Measurements from ENCODE around the gene TLR4.

GRCh38 chr9:117747386-117747970 lies 43.3 kb downstream of the TLR4 start:
- TF ChIP-seq SREBF2 (IDR thresholded peaks at IDR 0.05; ENCODE audit: low read length), result no peak
- TF ChIP-seq SPI1 (IDR thresholded peaks at IDR 0.05; ENCODE audit: borderline replicate concordance, insufficient read depth, low read depth, low read length), result no peak
- no peak for TF ChIP-seq RAD21 (IDR thresholded peaks at IDR 0.05; ENCODE audit: insufficient read depth, low read depth, low read length)
- no peak for TF ChIP-seq SIN3A (IDR thresholded peaks at IDR 0.05; ENCODE audit: low read depth, low read length)
- TF ChIP-seq TAF1 (IDR thresholded peaks at IDR 0.05; ENCODE audit: borderline replicate concordance, low read depth, low read length), result no peak
- TF ChIP-seq EP300 (IDR thresholded peaks at IDR 0.05; ENCODE audit: borderline replicate concordance in 1 of 2, control insufficient read depth in 1 of 2, low read depth in 2 of 2, low read length in 2 of 2), result no peak

Data from GM12878 (cell line).